ENCODE results near the gene ZMIZ1. TPM values are rescaled to one million over a fixed set of nuclear protein-coding genes. Genes with fewer than 3 reads are reported as not detected.

Gene ZMIZ1
- polyA plus RNA-seq, 6 donors from 2014 or later, result 0.11 to 2.9 (median 1.5) TPM

DNA sequence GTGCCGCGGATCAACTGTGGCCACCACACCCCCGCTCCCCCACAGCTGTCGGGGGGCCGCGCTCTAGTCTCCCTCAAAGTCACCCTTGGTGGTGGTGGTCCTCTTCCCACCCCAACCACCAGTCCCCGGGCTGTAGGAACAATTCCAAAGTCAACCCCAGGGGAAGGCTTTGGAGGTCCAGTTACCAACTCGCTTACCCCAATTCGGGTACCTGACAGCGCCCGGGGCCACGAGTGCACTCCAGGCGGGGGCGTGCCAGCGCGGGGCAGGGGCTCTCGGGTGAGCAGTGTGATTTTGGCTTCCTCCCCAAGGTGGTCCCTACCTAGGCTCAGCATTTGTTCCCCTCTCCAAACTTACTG, 584 bp upstream of the ZMIZ1 start:
- no peaks in the 10 kb centered on the region for H3K9me3 Mint-ChIP-seq
- peaks cover 34 to 41% (median 35%) of the 10 kb centered on the region in 3 donors for H3K4me1 Mint-ChIP-seq
- peak overlapping the region; percentile 85 to 96 (median 95) for H3K4me3 Mint-ChIP-seq
- peak overlapping the region in 2 of 6 donors; percentile 39 to 81 for H3K27ac Mint-ChIP-seq
- no peak for DNase-seq
- peaks cover 13 to 25% (median 24%) of the 10 kb centered on the region in 3 donors for H3K27me3 Mint-ChIP-seq
- no peaks in the 10 kb centered on the region for H3K36me3 Mint-ChIP-seq
- ATAC-seq (ENCODE audit: low read depth in 2 of 2), result peak in 1 of 2 donors; percentile 7

- H3K9me3 Mint-ChIP-seq, result no peaks in the 10 kb centered on the region
Measured at GRCh38 chr10:79069325-79070080, 737 bp downstream of the ZMIZ1 start.

DNA sequence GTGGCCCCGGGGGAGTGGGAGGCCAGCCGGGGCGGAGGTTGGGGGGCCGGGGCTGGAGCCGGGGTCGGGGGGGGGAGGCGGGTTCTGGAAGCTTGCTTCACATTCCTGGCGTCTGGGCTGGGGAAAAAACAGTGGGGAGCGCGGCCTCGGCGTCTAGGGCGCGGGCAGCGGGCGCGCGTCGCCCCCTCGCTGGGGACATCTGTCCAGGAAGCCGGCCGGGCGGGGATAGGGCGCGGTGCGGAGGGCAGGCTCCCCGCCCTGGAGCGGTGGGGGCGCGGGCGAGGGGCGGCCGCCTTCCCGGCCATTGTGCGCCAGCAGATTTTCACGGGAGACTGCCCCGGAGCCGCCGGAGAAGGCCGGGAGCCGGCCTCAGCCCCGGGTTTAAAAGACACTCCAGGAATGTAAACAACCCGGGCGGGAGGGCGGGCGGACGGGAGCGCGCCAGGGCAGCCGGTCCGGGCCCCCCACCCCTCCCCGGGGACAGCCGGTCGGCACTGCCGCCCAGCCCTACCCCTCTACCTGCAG, 1.4 kb downstream of the ZMIZ1 start:
- DNase-seq (no peak), ATAC-seq (ENCODE audit: low read depth in 2 of 2) (no peak)
- peaks cover 24 to 37% (median 30%) of the 10 kb centered on the region in 3 donors for H3K4me1 Mint-ChIP-seq
- peaks cover 13 to 44% (median 33%) of the 10 kb centered on the region in 3 donors for H3K27me3 Mint-ChIP-seq
- H3K36me3 Mint-ChIP-seq, result no peaks in the 10 kb centered on the region
- H3K27ac Mint-ChIP-seq, result peak overlapping the region in 5 of 6 donors; percentile 59 to 80 (median 71)
- peak overlapping the region; percentile 87 to 96 (median 94) for H3K4me3 Mint-ChIP-seq
- H3K9me3 Mint-ChIP-seq, result no peaks in the 10 kb centered on the region

More at GRCh38 chr10:79069325-79070080, 737 bp downstream of the ZMIZ1 start:
- H3K4me1 Mint-ChIP-seq, result peaks cover 26 to 37% (median 30%) of the 10 kb centered on the region in 3 donors
- peak overlapping the region; percentile 87 to 96 (median 94) for H3K4me3 Mint-ChIP-seq
- H3K36me3 Mint-ChIP-seq, result no peaks in the 10 kb centered on the region
- H3K27ac Mint-ChIP-seq, result peak overlapping the region in 4 of 6 donors; percentile 59 to 80 (median 70)
- DNase-seq (peak; percentile 52), ATAC-seq (ENCODE audit: low read depth in 2 of 2) (peak; percentile 22 to 31)
- H3K27me3 Mint-ChIP-seq, result peaks cover 13 to 37% (median 33%) of the 10 kb centered on the region in 3 donors

DNA sequence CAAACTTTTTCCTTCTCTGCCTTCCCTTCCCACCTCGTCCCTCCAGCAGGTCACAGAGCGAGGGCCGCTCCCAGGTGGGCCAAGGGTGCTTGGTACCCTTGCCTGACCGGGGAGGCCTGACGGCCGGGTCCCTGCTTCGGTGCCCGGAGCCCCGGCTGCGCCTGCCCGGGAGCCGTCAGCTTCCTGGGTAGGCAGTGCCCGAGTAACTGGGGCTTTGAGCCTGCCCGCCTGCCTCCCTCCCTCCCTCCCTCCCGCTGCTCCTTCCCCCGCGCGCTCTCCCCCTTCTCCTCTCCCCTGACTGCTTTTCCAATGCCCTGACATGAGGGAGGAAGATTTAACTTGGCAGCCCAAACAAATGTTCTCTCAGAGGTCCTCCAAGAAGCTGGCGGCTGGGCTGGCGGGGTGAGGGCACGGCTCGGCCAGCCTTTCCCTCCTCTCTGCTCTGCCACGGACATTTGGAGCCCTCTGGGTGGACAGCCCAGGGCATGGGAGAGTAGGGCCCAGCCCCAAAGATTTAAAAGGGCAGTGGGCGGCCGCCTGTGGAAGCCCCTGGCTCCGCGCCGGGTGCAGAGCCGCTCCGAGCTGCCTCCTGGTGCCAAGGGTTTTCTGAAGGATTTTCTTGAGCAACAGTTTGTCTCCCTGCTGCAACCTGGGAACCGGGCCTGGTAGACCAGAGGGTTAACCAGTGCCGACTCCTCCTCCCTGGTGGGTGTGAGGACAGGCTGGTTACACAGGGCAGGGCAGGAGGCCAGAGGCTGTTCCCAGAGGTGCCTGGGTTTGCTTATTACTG, 2.0 kb downstream of the ZMIZ1 start:
- H3K9me3 Mint-ChIP-seq, result no peaks in the 10 kb centered on the region
- peak overlapping the region in 2 of 6 donors; percentile 71 to 76 for H3K27ac Mint-ChIP-seq
- no peaks in the 10 kb centered on the region for H3K36me3 Mint-ChIP-seq
- ATAC-seq (ENCODE audit: low read depth in 2 of 2), result no peak
- H3K4me1 Mint-ChIP-seq, result peaks cover 18 to 37% (median 29%) of the 10 kb centered on the region in 3 donors
- no peak for DNase-seq
- H3K4me3 Mint-ChIP-seq, result peak overlapping the region; percentile 70 to 96 (median 84)
- H3K27me3 Mint-ChIP-seq, result peaks cover 19 to 50% (median 36%) of the 10 kb centered on the region in 3 donors

DNA sequence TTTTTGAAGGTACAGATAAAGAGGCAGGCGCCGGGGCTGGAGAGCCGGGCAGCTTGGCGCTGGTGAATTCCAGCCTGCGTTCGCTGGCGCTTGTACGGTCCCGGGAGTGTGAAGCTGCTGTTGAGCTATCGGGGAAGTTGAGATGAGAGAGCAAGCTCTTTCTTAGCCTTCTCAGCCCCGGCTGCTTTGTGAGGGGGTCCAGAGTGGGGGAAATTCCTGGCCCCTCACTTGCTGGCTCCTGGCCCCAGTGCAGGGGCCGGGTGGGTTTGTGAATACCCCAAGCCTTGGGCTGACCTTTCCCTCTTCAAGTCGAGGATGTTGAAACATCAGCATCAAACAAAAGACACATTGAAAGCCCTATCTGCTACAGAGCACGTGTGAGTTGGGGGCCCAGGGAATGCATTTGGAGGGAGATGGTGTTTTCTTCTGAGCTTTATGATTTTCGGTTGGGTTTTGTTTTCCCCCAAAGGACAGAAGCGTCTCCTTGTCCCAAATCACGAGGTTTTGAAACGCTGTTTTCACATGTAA, 2.7 kb downstream of the ZMIZ1 start:
- H3K27me3 Mint-ChIP-seq, result peaks cover 26 to 57% (median 42%) of the 10 kb centered on the region in 3 donors
- H3K9me3 Mint-ChIP-seq, result no peaks in the 10 kb centered on the region
- peaks cover 18 to 37% (median 28%) of the 10 kb centered on the region in 3 donors for H3K4me1 Mint-ChIP-seq

GRCh38 chr10:79072041-79072441, 3.3 kb downstream of the ZMIZ1 start:
- Mint-ChIP-seq H3K4me1 (peaks cover 18 to 37% (median 28%) of the 10 kb centered on the region in 3 donors), H3K4me3 (peak overlapping the region in 5 of 8 donors; percentile 26 to 80 (median 70)), H3K27ac (no peak overlapping the region), H3K36me3 (no peaks in the 10 kb centered on the region), H3K27me3 (peaks cover 27 to 58% (median 42%) of the 10 kb centered on the region in 3 donors), H3K9me3 (no peaks in the 10 kb centered on the region)
- DNase-seq (no peak), ATAC-seq (ENCODE audit: low read depth in 2 of 2) (no peak)

More for the DNA sequence above, 2.7 kb downstream of the ZMIZ1 start:
- no peaks in the 10 kb centered on the region for H3K36me3 Mint-ChIP-seq
- peak overlapping the region in 1 of 6 donors; percentile 33 for H3K27ac Mint-ChIP-seq
- DNase-seq, result no peak
- ATAC-seq (ENCODE audit: low read depth in 2 of 2), result no peak
- H3K4me3 Mint-ChIP-seq, result peak overlapping the region; percentile 70 to 96 (median 84)

DNA sequence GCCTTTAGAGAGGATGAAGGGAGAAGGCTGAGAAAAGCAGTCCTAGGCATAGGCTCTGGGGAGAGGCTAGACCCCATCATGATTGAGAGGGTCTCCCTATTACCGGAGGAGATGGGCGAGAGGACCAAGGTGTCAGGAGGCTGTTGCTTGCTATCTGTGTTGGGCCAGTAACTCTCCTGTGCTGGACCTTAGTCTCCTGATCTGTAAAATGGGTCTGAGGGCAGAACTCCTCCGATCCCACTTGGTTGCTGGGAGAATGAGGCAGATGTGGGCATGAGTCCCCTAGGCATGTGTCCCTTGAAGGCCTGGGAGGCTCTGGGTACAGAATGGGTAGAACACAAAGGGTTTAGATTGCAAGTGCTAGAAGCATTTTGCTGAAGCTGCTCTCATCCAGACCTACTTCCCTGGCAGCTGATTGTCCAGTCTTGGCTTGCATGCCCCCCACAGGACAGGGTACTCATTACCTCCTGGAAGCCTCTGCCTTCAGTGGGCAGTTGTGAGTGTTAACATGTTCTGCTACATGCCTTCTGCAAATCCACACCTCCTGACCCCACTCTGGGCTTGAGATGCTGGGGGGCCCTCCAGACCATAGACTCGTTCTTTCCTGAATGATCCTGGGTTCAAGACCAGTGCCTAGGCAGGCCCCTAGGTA, 4.4 kb downstream of the ZMIZ1 start:
- Mint-ChIP-seq H3K4me3 (peak overlapping the region in 2 of 8 donors; percentile 53 to 70), H3K27me3 (peaks cover 27 to 58% (median 42%) of the 10 kb centered on the region in 3 donors), H3K4me1 (peaks cover 11 to 29% (median 24%) of the 10 kb centered on the region in 3 donors), H3K27ac (peak overlapping the region in 1 of 6 donors; percentile 13), H3K9me3 (no peaks in the 10 kb centered on the region), H3K36me3 (no peaks in the 10 kb centered on the region)
- DNase-seq (no peak), ATAC-seq (ENCODE audit: low read depth in 2 of 2) (no peak)

GRCh38 chr10:79073784-79074432, 5.1 kb downstream of the ZMIZ1 start:
- Mint-ChIP-seq H3K4me3 (no peak overlapping the region), H3K4me1 (peaks cover 11 to 27% (median 24%) of the 10 kb centered on the region in 3 donors), H3K36me3 (no peaks in the 10 kb centered on the region), H3K27me3 (peaks cover 27 to 58% (median 42%) of the 10 kb centered on the region in 3 donors), H3K27ac (no peak overlapping the region), H3K9me3 (no peaks in the 10 kb centered on the region)
- DNase-seq, result no peak
- no peak for ATAC-seq (ENCODE audit: low read depth in 2 of 2)

DNA sequence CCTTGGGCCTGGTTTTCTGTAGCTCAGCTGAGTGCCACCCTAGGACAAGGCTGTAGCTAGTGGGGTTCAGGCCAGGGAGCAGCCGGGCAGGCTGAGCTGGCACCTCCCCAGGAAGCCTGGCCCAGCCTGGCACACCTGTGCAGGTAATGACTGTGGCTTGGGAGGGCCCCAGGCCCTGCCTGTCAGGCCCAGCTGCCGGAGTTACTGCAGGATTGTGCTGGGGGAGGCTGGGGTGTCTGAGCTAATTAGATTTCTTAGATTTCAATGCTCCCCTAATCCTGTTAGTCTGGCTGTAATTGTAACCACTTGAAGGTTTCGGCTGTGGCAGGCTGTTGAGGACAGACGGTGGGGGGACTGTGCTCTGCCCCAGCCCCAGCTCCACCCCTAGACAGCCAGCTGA, 6.0 kb downstream of the ZMIZ1 start:
- no peak for DNase-seq
- ATAC-seq (ENCODE audit: low read depth in 2 of 2), result no peak
- no peak overlapping the region for H3K27ac Mint-ChIP-seq
- H3K27me3 Mint-ChIP-seq, result peaks cover 27 to 61% (median 51%) of the 10 kb centered on the region in 3 donors
- peak overlapping the region in 2 of 8 donors; percentile 40 to 46 for H3K4me3 Mint-ChIP-seq
- no peaks in the 10 kb centered on the region for H3K36me3 Mint-ChIP-seq
- peaks cover 19 to 30% (median 25%) of the 10 kb centered on the region in 3 donors for H3K4me1 Mint-ChIP-seq
- no peaks in the 10 kb centered on the region for H3K9me3 Mint-ChIP-seq

DNA sequence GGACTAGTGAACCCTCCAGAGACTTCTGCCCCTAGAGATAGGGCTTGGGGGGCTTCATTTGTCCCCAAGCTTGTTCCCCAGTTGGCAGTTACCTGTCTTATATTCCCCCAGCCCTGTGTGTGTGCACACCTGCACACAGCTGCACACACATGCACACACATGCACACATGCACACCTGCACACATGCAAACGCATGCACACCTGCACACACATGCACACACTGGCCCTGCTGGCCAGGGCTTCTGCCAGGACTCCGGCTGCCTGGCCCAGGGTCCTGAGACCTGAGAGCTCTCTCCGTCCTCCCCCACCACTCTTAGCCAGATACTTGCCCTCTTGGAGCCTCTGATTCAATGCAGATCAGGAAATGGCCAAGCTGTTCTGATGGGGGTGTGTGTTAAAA, 6.7 kb downstream of the ZMIZ1 start:
- H3K27ac Mint-ChIP-seq, result no peak overlapping the region
- peak overlapping the region in 1 of 8 donors; percentile 22 for H3K4me3 Mint-ChIP-seq
- H3K4me1 Mint-ChIP-seq, result peaks cover 22 to 29% (median 24%) of the 10 kb centered on the region in 3 donors
- no peaks in the 10 kb centered on the region for H3K36me3 Mint-ChIP-seq
- no peaks in the 10 kb centered on the region for H3K9me3 Mint-ChIP-seq
- DNase-seq (no peak), ATAC-seq (ENCODE audit: low read depth in 2 of 2) (no peak)
- H3K27me3 Mint-ChIP-seq, result peaks cover 27 to 66% (median 53%) of the 10 kb centered on the region in 3 donors

- Mint-ChIP-seq H3K27ac (no peak overlapping the region), H3K4me3 (no peak overlapping the region), H3K9me3 (no peaks in the 10 kb centered on the region), H3K4me1 (peaks cover 10 to 19% (median 18%) of the 10 kb centered on the region in 3 donors), H3K36me3 (no peaks in the 10 kb centered on the region), H3K27me3 (peaks cover 19 to 60% (median 43%) of the 10 kb centered on the region in 3 donors)
- no peak for ATAC-seq (ENCODE audit: low read depth in 2 of 2)
- no peak for DNase-seq
Measured at GRCh38 chr10:79077488-79078173, 8.9 kb downstream of the ZMIZ1 start.
